Peyer's patch (tissue), 4 donors: Measurements from ENCODE around the gene COBL. TPM values are rescaled to one million over a fixed set of nuclear protein-coding genes. Genes with fewer than 3 reads are reported as not detected.

Experiments
- DNase-seq, 3 donors: peaks; one replicate each; pipeline ENCODE4 v3.0.0-alpha.2; 2017 to 2019
- H3K27ac ChIP-seq, 4 donors: fragments of 200-600 bp; sonication (generic); one replicate each; pipeline ENCODE4 v1.5.1; 2016 to 2019
- H3K27me3 ChIP-seq, 2 donors: fragments of 200-600 bp; sonication (generic); one replicate each; pipeline ENCODE4 v1.5.1; 2019
- H3K36me3 ChIP-seq, 3 donors: fragments of 200-600 bp; sonication (generic); one replicate each; pipeline ENCODE4 v1.5.1; 2016 to 2019
- H3K4me1 ChIP-seq, 4 donors: fragments of 200-600 bp; sonication (generic); one replicate each; pipeline ENCODE4 v1.5.1; 2016 to 2019
- H3K4me3 ChIP-seq, 4 donors: fragments of 200-600 bp; sonication (generic); 1 replicate in 3 of 4; 2 replicates in 1 of 4; pipeline ENCODE4 v1.5.1; 2016 to 2019; ENCODE audit warnings: mild to moderate bottlenecking in 1 of 4
- H3K9me3 ChIP-seq, 4 donors: fragments of 200-600 bp; sonication (generic); one replicate each; pipeline ENCODE4 v1.5.1; 2016 to 2019; ENCODE audit warnings: mild to moderate bottlenecking in 1 of 4
- CTCF ChIP-seq, 6 experiments: fragments of 450-650 bp in 4 of 6; fragments of 200-600 bp in 2 of 6; sonication (generic) in 1 of 6; IDR thresholded peaks; one replicate each; pipeline ENCODE4 v1.5.1; 2017 to 2019; ENCODE audit warnings: antibody characterized with exemption in 6 of 6, mild to moderate bottlenecking in 3 of 6, moderate library complexity in 1 of 6
- POLR2A ChIP-seq, 2 donors: fragments of 450-650 bp; IDR thresholded peaks; one replicate each; pipeline ENCODE4 v1.5.1; 2017; ENCODE audit warnings: antibody characterized with exemption in 2 of 2, mild to moderate bottlenecking in 2 of 2, moderate library complexity in 2 of 2
- total RNA-seq, 4 donors: library from RNA; depleted of rRNA; stranded (reverse); fragments of >200 nt; gene quantifications; one replicate each; pipeline ENCODE4 v1.1.0, GENCODE V29; 2016

Gene COBL
- total RNA-seq, 4 donors from 2014 or later: 25.6 to 129 (median 116) TPM

GRCh38 chr7:51262796-51263531, 53.6 kb downstream of the COBL start:
- Histone ChIP-seq H3K9me3 (no peaks in the 10 kb centered on the region), H3K36me3 (no peaks in the 10 kb centered on the region), H3K4me3 (no peak overlapping the region), H3K4me1 (peaks cover 0 to 44% (median 7%) of the 10 kb centered on the region in 4 donors), H3K27me3 (no peaks in the 10 kb centered on the region), H3K27ac (peak overlapping the region in 3 of 4 donors; percentile 37 to 83 (median 76))
- TF ChIP-seq POLR2A (IDR thresholded peaks at IDR 0.05) (no peak), CTCF (IDR thresholded peaks at IDR 0.05) (no peak)
- DNase-seq: no peak

- no peak for TF ChIP-seq CTCF (IDR thresholded peaks at IDR 0.05)
- no peak for TF ChIP-seq POLR2A (IDR thresholded peaks at IDR 0.05)
- peak overlapping the region in 2 of 4 donors; percentile 76 to 83 for H3K27ac ChIP-seq
- DNase-seq: no peak
These were observed 54.4 kb downstream of the COBL start for GRCh38 chr7:51261950-51262795.

GRCh38 chr7:51261117-51261835, 55.3 kb downstream of the COBL start:
- no peaks in the 10 kb centered on the region for H3K36me3 ChIP-seq
- no peak overlapping the region for H3K27ac ChIP-seq
- H3K27me3 ChIP-seq: no peaks in the 10 kb centered on the region
- no peak overlapping the region for H3K4me3 ChIP-seq
- H3K9me3 ChIP-seq: no peaks in the 10 kb centered on the region
- TF ChIP-seq POLR2A (IDR thresholded peaks at IDR 0.05) (no peak), CTCF (IDR thresholded peaks at IDR 0.05) (no peak)
- no peak for DNase-seq
- H3K4me1 ChIP-seq: peaks cover 0 to 44% (median 7%) of the 10 kb centered on the region in 4 donors

More at GRCh38 chr7:51261950-51262795, 54.4 kb downstream of the COBL start:
- Histone ChIP-seq H3K27me3 (no peaks in the 10 kb centered on the region), H3K4me1 (peaks cover 0 to 44% (median 7%) of the 10 kb centered on the region in 4 donors), H3K9me3 (no peaks in the 10 kb centered on the region), H3K4me3 (no peak overlapping the region), H3K36me3 (no peaks in the 10 kb centered on the region)

- Histone ChIP-seq H3K27ac (peak overlapping the region in 1 of 4 donors; percentile 10), H3K36me3 (no peaks in the 10 kb centered on the region), H3K4me1 (peaks cover 0 to 44% (median 7%) of the 10 kb centered on the region in 4 donors), H3K27me3 (no peaks in the 10 kb centered on the region), H3K4me3 (no peak overlapping the region), H3K9me3 (no peaks in the 10 kb centered on the region)
- no peak for TF ChIP-seq CTCF (IDR thresholded peaks at IDR 0.05)
- TF ChIP-seq POLR2A (IDR thresholded peaks at IDR 0.05): no peak
- DNase-seq: no peak
These were observed 56.1 kb downstream of the COBL start for GRCh38 chr7:51260516-51260915.

- Histone ChIP-seq H3K27me3 (no peaks in the 10 kb centered on the region), H3K27ac (no peak overlapping the region), H3K36me3 (no peaks in the 10 kb centered on the region), H3K9me3 (no peaks in the 10 kb centered on the region), H3K4me3 (no peak overlapping the region), H3K4me1 (peaks cover 0 to 39% (median 5%) of the 10 kb centered on the region in 4 donors)
- no peak for DNase-seq
- no peak for TF ChIP-seq POLR2A (IDR thresholded peaks at IDR 0.05)
- TF ChIP-seq CTCF (IDR thresholded peaks at IDR 0.05): no peak
These were observed 56.8 kb downstream of the COBL start for GRCh38 chr7:51259766-51260165.
